Upper lobe of left lung (tissue), 4 donors: ENCODE data around the gene ZNF618.

Experiments used
- EP300 ChIP-seq, 4 donors: sonication (generic); formaldehyde crosslinking; IDR thresholded peaks; one replicate each; pipeline ENCODE4 v1.5.1; 2017; ENCODE audit warnings: antibody characterized with exemption in 4 of 4, control low read depth in 2 of 4
- POLR2A ChIP-seq, 4 donors: fragments of 450-650 bp; IDR thresholded peaks; one replicate each; pipeline ENCODE4 v1.5.1; 2016 to 2017; ENCODE audit warnings: antibody characterized with exemption in 4 of 4, mild to moderate bottlenecking in 2 of 4
- POLR2AphosphoS5 ChIP-seq, 2 donors: sonication (generic); formaldehyde crosslinking; IDR thresholded peaks; one replicate each; pipeline ENCODE4 v1.5.1; 2017; ENCODE audit warnings: antibody characterized with exemption in 2 of 2
- TF ChIP-seq, protein P1 (sequence below), 6 experiments: fragments of 450-650 bp in 4 of 6; fragments of 200-600 bp in 2 of 6; sonication (generic) in 2 of 6; IDR thresholded peaks; one replicate each; pipeline ENCODE4 v1.5.1; 2016 to 2019; ENCODE audit warnings: antibody characterized with exemption in 6 of 6

DNA sequence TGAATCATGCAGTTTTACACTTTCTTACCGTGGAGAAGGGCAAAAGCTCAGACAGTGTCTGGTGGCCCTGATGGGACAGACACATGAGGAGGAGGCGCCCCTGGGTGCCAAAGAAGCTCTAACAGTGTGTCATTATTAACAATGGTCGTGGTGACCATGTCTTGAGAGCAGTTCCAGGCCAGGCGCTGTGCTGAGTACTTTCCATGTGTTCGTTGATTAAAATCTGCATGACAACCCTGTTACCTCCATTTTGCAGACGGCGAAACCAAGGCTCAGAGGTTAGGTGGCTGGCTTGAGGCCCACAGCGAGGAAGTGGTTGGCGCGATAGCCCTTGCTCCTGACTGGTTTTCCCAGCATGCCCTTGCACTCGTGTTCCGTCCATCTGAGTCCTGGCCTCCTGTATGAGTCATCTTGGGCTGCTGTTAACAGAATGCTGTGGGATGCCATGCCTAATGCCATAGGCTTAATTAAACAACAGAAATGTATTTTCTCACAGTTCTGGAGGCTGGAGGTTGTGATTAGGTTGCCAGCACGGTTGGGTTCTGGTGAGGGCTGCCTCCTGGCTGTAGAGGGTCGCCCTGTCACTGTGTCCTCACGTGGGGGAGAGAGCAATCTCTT lies 110.0 kb downstream of the ZNF618 start:
- TF ChIP-seq POLR2A (IDR thresholded peaks at IDR 0.05): no peak
- TF ChIP-seq, protein P1, sequence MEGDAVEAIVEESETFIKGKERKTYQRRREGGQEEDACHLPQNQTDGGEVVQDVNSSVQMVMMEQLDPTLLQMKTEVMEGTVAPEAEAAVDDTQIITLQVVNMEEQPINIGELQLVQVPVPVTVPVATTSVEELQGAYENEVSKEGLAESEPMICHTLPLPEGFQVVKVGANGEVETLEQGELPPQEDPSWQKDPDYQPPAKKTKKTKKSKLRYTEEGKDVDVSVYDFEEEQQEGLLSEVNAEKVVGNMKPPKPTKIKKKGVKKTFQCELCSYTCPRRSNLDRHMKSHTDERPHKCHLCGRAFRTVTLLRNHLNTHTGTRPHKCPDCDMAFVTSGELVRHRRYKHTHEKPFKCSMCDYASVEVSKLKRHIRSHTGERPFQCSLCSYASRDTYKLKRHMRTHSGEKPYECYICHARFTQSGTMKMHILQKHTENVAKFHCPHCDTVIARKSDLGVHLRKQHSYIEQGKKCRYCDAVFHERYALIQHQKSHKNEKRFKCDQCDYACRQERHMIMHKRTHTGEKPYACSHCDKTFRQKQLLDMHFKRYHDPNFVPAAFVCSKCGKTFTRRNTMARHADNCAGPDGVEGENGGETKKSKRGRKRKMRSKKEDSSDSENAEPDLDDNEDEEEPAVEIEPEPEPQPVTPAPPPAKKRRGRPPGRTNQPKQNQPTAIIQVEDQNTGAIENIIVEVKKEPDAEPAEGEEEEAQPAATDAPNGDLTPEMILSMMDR (IDR thresholded peaks at IDR 0.05): no peak
- no peak for TF ChIP-seq POLR2AphosphoS5 (IDR thresholded peaks at IDR 0.05)
- no peak for TF ChIP-seq EP300 (IDR thresholded peaks at IDR 0.05)
